ENCODE data around the gene CD27.
"Not testable (repeated sequence)": the region's sequence is repeated elsewhere in the genome, so short reads cannot be mapped to it uniquely, and the experiment has no call there.

The CD27 gene

DNA sequence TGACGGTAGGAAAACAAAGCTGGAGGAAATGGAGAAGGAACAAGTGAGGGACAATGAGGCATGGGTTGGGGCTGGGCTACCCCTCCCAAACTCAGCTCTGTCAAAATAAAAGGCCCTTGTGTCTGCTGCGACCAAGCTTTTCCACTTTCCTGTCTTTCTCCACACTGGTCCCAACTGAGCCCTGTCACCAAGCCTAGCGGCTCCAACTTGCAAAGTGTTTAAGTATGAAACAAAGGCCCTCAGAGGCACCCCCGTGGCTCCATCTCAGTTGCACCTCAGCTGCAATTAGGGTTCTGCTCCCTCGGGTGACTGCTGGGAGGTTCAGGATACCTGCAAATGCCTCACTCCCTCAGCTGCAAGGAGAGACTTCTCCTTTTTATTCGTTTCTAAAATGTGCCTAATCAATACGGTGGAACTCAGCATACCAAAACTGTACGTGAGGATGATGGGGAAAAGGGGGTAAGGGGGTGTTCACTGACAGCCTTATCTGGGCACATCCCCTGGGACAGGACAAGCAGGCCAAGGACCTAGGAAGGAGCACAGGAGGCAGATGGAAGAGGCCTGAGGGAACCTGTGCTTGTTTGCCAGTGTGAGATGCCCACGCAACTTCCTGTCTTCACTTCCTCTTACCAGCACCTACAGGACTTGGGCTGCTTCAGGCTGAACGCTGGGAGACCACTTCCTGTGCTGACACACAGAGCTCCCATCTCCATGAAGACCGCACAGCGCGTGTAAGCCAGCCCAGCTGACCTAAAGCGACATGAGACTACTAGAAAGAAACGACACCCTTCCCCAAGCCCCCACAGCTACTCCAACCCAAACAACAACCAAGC is 16.9 kb downstream of the CD27 start:
- DNase-seq = peak; percentile 71

GRCh38 chr12:6462234-6462995 is 17.7 kb downstream of the CD27 start:
- no peak for DNase-seq

DNA sequence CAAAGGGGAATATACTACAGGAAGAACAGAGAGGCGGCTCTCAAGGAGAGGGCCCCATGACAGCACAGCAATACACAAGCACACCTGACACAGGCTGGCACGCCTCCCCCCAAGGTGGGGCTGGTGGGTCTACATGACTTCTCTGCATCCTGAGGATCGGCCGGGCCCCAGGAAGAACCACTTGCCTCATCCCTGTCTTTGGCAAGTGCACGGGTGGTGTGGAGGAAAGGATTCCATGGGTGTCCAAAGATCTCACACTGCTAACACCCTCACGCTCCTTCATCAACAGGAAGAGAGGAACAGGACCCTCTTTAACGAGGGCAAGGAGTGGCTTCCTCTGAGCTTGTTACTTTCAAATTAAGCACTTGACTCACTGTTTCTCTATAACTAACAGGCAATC is 18.5 kb downstream of the CD27 start:
- no peak for DNase-seq

GRCh38 chr12:6463858-6464257 is 19.1 kb downstream of the CD27 start:
- no peak for DNase-seq

DNA sequence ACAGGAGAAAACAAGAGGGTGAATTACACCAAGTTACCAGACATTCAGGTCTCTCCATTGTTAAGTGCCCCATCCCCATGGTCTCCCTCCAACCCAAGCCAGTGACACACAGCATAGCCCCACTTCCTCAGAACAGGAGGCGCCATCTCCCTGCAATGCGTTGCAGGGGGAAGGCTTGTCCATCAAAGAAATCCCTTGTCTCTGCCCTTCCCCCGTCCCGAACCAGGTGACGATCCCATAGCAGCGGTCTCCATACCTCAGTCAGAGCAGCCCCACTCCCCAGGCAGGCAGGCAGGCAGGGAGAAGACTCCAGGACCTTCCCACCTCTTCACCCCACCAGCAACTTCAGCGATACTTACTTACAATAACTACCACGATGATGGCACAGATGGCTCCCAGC is 19.8 kb downstream of the CD27 start:
- DNase-seq = no peak

- DNase-seq = no peak
These were observed 20.9 kb downstream of the CD27 start for GRCh38 chr12:6465467-6466183.

DNA sequence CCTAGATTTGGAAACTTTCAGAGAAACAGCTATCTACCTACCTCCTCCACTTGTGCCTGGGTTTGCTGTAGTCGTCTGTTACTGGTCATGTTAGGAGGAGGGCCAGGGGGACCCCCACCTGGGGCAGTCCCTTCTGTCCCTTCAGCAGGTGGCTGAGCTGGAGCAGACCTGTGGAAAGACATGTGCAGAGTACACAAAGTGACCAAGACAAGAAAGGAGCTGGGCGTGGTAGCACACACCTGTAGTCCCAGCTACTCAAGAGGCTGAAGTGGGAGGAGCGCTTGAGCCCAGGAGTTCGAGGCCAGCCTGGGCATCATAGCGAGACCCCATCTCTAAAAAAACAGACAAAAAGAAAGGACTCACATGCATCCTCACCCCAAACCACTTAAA is 21.4 kb downstream of the CD27 start:
- no peak for DNase-seq

- DNase-seq = not testable (repeated sequence)
These were observed 22.0 kb downstream of the CD27 start for GRCh38 chr12:6466751-6467150.

GRCh38 chr12:6467571-6468282 is 23.0 kb downstream of the CD27 start:
- DNase-seq = not testable (repeated sequence)

DNA sequence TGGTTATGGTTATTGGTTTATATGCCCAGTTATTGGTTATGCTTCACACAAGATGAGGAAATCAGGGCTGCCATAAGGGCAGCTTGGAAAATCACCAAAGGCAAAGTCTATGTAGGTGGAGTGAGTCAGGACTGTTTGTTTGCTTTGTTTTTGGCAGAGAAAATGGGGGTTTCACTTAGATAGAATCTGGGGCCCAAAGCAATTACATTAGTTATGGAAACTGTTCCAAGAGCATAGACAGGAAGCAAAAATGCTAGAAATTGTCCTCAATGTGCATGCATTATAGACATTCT is 23.5 kb downstream of the CD27 start:
- no peak for DNase-seq

GRCh38 chr12:6469092-6469491 is 24.3 kb downstream of the CD27 start:
- DNase-seq = no peak

- DNase-seq = no peak
These were observed 25.0 kb downstream of the CD27 start for GRCh38 chr12:6469609-6470374.

GRCh38 chr12:6470375-6471163 is 25.8 kb downstream of the CD27 start, which contains the start of gene VAMP1:
TSS of gene VAMP1 (minus strand) at chr12:6470677. CDS start at chr12:6470531, 146 bp downstream.
- peak; percentile 96 for DNase-seq

- no peak for DNase-seq
These were observed 27.2 kb downstream of the CD27 start for GRCh38 chr12:6471989-6472360.

DNA sequence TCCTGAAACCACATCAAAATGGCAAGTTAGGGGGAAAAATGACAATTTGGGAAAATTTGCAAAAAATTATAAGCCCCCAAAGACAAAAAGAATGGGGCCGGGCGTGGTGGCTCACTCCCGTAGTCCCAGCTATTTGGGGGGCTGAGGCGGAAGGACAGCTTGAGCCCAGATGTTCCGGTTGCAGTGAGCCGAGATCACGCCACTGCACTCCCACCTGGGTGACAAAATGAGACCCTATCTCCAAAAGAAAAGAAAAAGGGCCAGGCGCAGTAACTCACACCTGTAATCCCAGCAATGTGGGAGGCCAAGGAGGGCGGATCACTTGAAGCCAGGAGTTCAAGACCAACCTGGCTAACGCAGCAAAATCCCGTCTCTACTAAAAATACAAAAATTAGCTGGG is 27.7 kb downstream of the CD27 start:
- no peak for DNase-seq

DNA sequence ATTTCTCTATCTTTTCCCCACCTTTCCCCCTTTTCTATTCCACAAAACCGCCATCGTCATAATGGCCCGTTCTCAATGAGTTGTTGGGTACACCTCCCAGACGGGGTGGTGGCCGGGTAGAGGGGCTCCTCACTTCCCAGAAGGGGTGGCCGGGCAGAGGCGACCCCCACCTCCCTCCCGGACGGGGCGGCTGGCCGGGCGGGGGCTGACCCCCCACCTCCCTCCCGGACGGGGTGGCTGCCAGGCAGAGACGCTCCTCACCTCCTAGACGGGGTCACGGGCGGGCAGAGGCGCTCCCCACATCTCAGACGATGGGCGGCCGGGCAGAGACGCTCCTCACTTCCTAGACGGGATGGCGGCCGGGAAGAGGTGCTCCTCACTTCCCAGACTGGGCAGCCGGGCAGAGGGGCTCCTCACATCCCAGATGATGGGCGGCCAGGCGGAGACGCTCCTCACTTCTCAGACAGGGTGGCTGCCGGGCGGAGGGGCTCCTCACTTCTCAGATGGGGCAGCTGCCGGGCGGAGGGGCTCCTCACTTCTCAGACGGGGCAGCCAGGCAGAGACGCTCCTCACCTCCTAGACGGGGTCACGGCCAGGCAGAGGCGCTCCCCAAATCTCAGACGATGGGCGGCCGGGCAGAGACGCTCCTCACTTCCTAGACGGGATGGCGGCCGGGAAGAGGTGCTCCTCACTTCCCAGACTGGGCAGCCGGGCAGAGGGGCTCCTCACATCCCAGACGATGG is 30.6 kb downstream of the CD27 start:
- DNase-seq = not testable (repeated sequence)

DNA sequence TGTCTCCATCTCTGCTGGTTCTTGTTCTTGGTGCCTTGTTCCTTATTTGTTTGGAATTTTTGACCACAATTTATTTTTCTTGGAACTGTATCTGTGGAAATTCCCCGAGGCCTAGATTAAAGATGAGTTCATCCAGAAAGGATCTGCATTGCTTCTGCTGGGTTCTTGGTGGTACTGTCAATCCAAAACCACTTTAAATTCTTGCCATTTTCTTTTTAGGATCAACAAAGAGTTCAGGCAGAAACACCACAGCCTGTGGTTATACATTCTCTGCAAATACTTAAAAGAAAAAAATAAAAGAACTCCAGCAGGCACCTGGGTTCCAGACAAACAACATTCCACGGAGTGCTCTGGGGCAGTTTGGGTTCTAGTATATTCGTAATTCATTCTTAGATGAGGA is 31.7 kb downstream of the CD27 start:
- DNase-seq = no peak

DNA sequence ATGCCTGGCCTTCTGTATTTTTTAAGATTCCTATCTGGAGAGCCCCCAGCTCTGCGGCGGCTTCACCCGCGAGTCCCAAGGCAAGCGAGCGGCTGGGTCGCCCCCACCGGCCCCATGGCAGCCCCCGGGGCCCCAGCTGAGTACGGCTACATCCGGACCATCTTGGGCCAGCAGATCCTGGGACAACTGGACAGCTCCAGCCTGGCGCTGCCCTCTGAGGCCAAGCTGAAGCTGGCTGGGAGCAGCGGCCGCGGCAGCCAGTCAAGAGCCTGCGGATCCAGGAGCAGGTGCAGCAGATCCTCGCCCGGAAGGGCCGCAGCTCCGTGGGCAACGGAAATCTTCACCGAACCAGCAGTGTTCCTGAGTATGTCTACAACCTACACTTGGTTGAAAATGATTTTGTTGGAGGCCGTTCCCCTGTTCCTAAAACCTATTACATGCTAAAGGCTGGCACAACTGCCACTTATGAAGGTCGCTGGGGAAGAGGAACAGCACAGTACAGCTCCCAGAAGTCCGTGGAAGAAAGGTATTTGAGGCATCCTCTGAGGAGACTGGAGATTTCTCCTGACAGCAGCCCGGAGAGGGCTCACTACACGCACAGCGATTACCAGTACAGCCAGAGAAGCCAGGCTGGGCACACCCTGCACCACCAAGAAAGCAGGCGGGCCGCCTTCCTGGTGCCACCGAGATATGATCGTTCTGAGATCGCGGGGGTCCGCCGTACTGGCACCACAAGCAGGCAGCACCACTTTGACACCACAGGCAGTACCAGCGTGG is 33.0 kb downstream of the CD27 start:
- DNase-seq = not testable (repeated sequence)

GRCh38 chr12:6478416-6478815 is 33.7 kb downstream of the CD27 start:
- no peak for DNase-seq

DNA sequence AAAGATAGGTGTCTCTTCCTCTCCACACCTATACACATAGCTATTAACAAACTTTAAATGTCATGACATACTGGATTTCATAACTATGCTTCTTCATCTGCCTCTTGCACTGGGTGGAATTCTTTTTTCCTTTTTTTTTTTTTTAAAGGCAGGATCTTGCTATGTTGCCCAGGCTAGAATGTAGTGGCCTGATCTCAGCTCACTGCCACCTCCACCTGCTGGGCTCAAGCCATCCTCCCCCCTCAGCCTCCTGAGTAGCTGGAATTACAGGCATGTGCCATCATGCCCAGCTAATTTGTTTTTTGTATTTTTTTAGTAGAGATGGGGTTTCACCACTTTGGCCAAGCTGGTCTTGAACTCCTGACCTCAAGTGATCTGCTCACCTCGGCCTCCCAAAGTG is 43.5 kb downstream of the CD27 start:
- DNase-seq = no peak

Data from T-helper 9 cell (primary cell).